GM21526 (cell line): ENCODE measurements around the gene ERGIC1.

Source experiments
- ATAC-seq: cut with Tn5 transposase; IDR thresholded peaks from one replicate; pipeline ENCODE4 v1.9.1; 2021; ENCODE audit warnings: moderate library complexity; ENCODE audit not compliant: unreplicated experiment, low FRiP score

ERGIC1 gene

DNA sequence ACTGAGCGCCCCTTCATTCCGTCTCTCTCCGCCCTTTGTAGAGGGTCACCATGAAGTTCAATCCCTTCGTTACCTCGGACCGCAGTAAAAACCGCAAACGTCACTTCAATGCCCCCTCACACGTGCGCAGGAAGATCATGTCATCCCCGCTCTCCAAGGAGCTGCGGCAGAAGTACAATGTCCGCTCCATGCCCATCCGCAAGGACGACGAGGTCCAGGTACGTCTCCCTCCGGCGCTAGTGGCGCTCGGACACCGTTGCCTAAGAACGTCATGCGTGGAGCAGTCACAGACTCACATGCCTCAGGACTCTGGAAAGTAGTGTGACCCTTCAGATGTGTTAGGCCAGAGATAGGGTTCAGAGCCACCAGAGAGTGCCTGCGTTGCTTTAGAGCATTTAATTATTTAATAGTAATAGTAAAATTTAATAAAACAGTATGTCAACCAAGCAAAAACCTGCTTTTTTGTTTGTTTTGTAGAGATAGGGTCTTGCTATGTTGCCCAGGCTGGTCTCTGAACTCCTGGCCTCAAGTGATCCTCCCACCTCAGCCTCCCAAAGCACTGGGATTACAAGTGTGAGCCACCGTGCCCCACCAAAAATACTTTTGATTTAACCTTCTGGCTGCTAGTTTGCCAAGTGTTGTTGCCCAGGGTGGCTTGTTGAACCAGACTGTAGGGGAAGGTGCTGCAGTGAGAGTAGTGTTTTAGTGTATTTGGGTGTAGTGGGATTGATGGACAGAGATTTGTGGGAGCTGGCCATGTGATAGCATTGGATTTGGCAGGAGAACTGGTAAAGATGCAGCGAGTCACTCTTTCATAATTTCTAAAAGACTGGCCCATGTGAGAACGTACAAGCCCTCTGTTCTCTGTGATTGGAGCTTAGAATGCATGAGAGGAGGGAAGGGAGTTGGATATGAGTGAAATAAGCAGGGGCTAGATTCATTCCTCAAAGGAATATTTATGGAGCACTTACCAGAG lies 126.1 kb downstream of the ERGIC1 start:
- no peak for ATAC-seq

GRCh38 chr5:172969921-172970320 lies 135.9 kb downstream of the ERGIC1 start:
- ATAC-seq, result no peak

DNA sequence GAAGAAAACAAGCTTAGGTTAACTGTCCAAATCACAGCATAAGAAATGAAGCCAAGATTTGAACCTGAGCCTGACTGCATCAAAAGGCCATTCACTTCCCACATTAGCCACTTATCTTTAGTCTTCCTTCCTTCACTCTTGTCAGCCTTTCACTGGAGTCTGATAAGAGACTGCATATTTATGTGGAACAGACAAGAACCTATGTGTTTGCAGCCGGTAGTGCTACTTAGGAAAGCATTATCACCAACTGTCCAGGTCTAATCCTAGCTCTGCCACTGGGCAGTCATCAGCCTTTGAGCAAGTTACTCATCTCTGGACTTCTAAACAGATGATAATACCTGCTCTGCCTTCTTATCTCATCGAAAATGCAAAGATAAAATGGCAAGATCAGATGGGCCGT lies 137.4 kb downstream of the ERGIC1 start:
- ATAC-seq, result no peak

GRCh38 chr5:172972552-172972951 lies 138.5 kb downstream of the ERGIC1 start:
- no peak for ATAC-seq

DNA sequence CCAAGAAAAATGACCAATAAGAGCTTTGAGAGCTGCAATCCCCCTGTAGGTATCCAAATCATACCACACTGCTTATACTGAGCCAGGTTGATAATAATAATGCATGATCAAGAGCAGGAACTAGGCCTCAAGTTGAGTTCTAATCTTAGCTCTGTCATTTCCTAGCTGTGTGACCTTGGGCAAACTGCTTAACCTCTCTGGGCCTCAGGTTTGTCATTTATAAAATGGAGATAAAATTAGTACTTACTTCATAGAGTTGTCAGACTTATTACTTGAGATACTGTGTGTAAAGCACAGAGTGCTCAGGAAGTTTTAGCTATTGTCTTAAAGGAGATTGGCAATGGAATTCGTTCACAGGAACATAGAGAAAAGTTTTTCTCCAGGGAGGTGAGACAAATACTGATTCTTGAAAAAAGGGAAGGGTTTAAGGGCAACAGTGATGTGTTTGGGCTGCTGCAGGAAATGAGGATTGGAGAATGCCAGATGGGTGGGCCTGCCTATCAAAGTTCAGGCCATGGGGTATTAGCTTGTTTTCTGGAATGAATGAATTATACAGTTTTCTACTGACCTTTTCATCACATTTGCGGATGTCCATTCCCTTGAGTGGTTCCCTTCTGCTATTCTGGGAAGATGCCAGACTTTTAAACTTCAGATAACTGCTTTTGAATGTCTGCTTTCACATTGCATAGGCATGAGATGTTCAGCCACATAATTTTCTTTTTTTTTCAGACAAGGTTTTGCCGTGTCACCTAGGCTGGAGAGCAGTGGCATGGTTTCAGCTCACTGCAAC lies 139.3 kb downstream of the ERGIC1 start:
- ATAC-seq, result no peak

DNA sequence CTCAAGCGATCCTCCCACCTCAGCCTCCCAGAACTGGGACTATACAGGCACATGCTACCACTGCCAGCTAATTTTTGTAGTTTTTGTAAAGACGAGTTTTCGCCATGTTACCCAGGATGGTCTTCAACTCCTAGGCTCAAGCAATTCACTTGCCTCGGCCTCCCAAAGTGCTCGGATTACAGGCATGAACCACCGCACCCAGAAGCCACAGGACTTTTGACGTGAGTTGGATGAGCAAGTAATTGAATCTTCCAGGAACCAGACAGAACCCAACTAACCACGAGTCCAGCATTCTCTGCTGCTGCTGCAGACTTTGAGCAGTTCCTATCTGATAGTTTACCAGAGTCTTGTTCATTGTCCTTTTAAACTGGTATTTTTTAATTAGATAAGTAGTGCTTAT lies 139.9 kb downstream of the ERGIC1 start:
- ATAC-seq, result no peak

GRCh38 chr5:172975289-172975688 lies 141.2 kb downstream of the ERGIC1 start:
- ATAC-seq, result no peak

- no peak for ATAC-seq
These were observed 145.7 kb downstream of the ERGIC1 start for GRCh38 chr5:172979778-172980177.

DNA sequence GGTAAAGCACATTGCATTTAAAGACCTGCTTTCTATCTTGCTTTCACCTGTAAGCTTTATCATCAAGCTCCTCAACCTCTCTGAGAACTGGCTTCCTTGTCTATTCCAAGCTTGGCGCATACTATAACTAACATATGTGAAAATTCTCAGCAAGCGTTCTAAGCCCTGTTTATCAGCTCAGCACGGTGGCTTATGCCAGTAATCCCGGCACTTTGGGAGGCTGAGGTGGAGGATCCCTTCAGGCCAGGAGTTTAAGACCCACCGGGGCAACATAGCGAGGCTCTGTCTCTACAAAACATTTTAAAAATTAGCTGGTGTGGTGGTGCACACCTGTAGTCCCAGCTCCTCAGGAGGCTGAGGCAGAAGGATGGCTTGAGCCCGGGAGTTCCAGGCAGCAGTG lies 147.9 kb downstream of the ERGIC1 start:
- ATAC-seq, result no peak

- ATAC-seq, result peak; percentile 83
These were observed 149.6 kb downstream of the ERGIC1 start, which contains the start of gene ATP6V0E1 for GRCh38 chr5:172983542-172984243. TSS of gene ATP6V0E1 (plus strand) at chr5:172983771. CDS start at chr5:172983861, 90 bp downstream.

DNA sequence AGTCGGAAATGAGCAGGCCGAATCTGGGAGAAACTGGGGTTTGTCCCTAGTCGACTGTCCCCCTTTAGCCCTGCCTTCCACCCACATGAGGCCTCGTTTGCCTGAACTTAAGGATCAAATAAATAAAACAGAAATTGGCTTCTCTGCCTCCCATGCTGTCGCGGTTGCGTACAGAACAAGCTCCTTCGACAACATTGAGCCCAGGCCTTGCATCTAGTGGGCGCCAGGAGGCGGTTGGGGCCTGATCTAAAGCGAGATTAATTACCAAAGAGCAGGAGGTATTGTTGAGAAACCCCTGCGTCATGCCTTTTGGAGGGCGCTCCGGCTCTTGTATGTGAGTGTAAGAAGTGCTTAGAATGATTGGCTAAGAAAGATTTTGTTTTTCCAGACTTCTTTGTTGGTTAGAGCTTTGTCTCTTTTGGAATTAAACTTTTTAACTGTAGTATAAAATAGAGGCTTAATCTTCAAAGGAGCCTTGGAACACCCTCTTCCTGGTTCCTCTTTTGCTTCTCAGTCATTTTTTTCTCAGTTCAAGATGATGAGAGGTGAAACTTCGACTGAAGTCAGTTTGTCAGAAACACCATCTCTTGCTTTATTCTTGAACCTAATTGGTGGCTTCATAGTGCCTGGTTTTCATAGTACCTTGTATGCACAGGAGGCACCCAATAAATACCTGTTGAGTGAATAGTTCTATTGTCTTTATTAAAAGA lies 150.3 kb downstream of the ERGIC1 start:
- ATAC-seq, result peak; percentile 57

- no peak for ATAC-seq
These were observed 151.5 kb downstream of the ERGIC1 start for GRCh38 chr5:172985596-172985995.

DNA sequence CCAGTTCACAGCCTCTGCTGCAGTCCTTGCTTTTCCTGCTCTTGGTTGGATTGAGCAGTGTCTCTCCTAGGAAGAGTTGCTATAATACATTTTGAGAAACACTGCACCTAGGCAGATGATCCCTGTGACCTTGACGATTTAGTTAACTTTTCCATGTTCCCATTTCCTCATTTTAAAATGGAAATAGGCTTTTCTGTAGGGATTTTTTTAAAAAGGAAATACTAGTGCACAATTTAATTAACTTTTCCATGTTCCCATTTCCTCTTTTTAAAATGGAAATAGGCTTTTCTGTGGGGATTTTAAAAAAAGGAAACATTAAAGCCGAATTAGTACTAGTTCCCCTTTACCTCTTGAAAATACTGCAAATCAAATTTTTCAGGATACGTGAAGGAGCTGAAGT lies 154.2 kb downstream of the ERGIC1 start:
- no peak for ATAC-seq

DNA sequence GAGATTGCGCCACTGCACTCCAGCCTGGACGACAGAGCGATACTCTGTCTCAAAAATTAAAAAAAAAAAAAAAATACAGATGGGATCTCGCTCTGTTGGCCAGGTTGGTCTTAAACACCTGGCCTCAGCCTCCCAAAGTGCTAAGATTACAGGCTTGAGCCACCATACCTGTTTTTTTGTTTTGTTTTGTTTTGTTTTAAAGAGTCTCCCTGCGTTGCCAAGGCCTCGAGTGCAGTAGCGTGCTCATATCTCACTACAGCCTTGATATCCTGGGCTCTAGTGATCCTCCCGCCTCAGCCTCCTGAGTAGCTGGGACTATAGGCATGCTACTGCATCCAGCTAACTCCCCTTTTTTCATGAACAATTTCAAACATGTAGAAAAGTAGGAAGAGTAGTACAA lies 156.7 kb downstream of the ERGIC1 start:
- no peak for ATAC-seq

DNA sequence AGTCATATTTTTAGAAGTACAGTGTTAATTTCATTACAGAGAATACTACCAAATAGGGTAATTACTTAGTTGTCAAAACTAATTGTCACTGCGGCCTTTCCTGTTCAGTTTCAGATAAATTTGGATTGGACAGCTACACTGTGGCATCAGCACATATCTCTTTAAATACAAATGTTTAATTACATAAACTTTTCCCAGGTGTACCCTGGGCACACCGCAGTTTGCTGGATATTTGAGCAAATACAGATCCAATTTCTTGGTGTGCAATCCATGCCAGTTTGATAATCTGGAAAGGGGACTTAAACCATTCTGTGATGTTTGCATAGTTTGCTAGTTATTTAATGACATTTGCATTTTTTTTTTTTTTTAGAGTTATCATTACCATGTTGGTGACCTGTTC lies 160.4 kb downstream of the ERGIC1 start:
- no peak for ATAC-seq

- no peak for ATAC-seq
These were observed 165.4 kb downstream of the ERGIC1 start for GRCh38 chr5:172999372-172999973.

DNA sequence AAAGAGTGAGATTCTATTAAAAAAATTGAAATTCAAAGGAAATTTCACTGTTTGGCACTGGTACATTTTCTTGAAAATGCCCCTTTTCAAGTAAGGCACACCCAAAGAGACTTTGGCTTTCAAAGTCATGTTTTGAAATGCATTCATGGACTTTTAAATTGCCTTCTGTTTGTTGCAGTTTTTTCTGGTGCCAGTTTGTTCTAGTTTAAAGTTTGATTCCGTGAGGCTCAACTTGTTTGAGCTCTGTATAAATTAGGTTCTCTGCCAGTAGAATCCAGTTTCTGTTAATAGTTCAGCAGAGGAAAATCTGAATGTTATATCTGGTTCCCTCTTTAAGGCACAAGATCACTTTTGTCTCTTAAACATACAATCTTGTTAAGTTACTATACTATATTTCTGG lies 165.9 kb downstream of the ERGIC1 start:
- no peak for ATAC-seq

GRCh38 chr5:173001229-173001841 lies 167.3 kb downstream of the ERGIC1 start:
- no peak for ATAC-seq
